Measurements from ENCODE around the gene CEBPG.

GRCh38 chr19:33373453-33374235 lies at the start of gene CEBPG:
- no peak for TF ChIP-seq CTCF (IDR thresholded peaks at IDR 0.05)
- peak in 1 of 2 donors; percentile 35 for TF ChIP-seq POLR2A (IDR thresholded peaks at IDR 0.05)
